HEK293 (cell line): ENCODE measurements around the gene TICRR.

Experiments
- CTCF ChIA-PET: fragments of 350-600 bp; formaldehyde crosslinking; extraction: SDS; loops from one replicate; lab custom pipeline; 2021; ENCODE audit warnings: antibody characterized with exemption; lab: Yijun Ruan, JAX
- POLR2A ChIA-PET: fragments of 300-600 bp; formaldehyde crosslinking; extraction: SDS; loops from one replicate; lab custom pipeline; 2020; ENCODE audit warnings: antibody characterized with exemption, inconsistent platforms; lab: Yijun Ruan, JAX
- H3K27ac ChIP-seq: fragments of 200-500 bp; sonication (Bioruptor generic); 2 replicates; pipeline ENCODE4 v1.5.1; 2014; ENCODE audit warnings: low read depth, low read length, control low read depth, inconsistent platforms; ENCODE audit errors: extremely low read depth
- H3K36me3 ChIP-seq, 2 experiments: fragments of 200-500 bp in 1 of 2; sonication (Bioruptor generic) in 1 of 2; 1 replicate in 1 of 2; 2 replicates in 1 of 2; pipeline ENCODE4 v1.5.1; 2014 to 2017; ENCODE audit warnings: inconsistent platforms in 2 of 2, low read length in 2 of 2; ENCODE audit not compliant: control insufficient read depth in 2 of 2, insufficient read depth in 1 of 2
- H3K4me1 ChIP-seq: fragments of 200-500 bp; sonication (Bioruptor generic); 2 replicates; pipeline ENCODE4 v1.5.1; 2014; ENCODE audit warnings: mild to moderate bottlenecking, low read length, inconsistent platforms; ENCODE audit not compliant: control insufficient read depth, insufficient read depth
- H3K4me3 ChIP-seq: 2 replicates; pipeline ENCODE4 v1.5.1; 2011; ENCODE audit warnings: low read depth, mild to moderate bottlenecking, control low read depth, low read length, moderate library complexity
- H3K9me3 ChIP-seq: fragments of 200-500 bp; sonication (Bioruptor generic); 2 replicates; pipeline ENCODE4 v1.5.1; 2014; ENCODE audit warnings: low read depth, low read length, inconsistent platforms; ENCODE audit not compliant: control insufficient read depth, insufficient read depth
- MZF1 ChIP-seq: fragments of 450-650 bp; formaldehyde crosslinking; IDR thresholded peaks from 2 replicates; pipeline ENCODE4 v1.5.1; 2017; ENCODE audit warnings: missing biosample characterization, missing genetic modification characterization, borderline replicate concordance
- YY1 ChIP-seq: fragments of 450-650 bp; formaldehyde crosslinking; IDR thresholded peaks from 2 replicates; pipeline ENCODE4 v1.5.1; 2018; ENCODE audit warnings: missing biosample characterization, missing genetic modification characterization
- ZNF112 ChIP-seq: fragments of 450-650 bp; formaldehyde crosslinking; IDR thresholded peaks from 2 replicates; pipeline ENCODE4 v1.5.0; 2017; ENCODE audit warnings: missing biosample characterization, missing genetic modification characterization
- ZNF221 ChIP-seq: fragments of 450-650 bp; formaldehyde crosslinking; IDR thresholded peaks from 2 replicates; pipeline ENCODE4 v1.5.1; 2017; ENCODE audit warnings: missing biosample characterization, missing genetic modification characterization, borderline replicate concordance
- ZNF324 ChIP-seq: fragments of 450-650 bp; formaldehyde crosslinking; IDR thresholded peaks from 2 replicates; pipeline ENCODE4 v1.5.1; 2016; ENCODE audit warnings: missing biosample characterization, missing genetic modification characterization
- ZNF394 ChIP-seq: fragments of 450-650 bp; formaldehyde crosslinking; IDR thresholded peaks from 2 replicates; pipeline ENCODE4 v1.5.1; 2016; ENCODE audit warnings: missing biosample characterization, missing genetic modification characterization, mild to moderate bottlenecking, moderate library complexity, borderline replicate concordance
- ZNF404 ChIP-seq: fragments of 450-650 bp; formaldehyde crosslinking; IDR thresholded peaks from 2 replicates; pipeline ENCODE4 v1.5.1; 2017; ENCODE audit warnings: missing biosample characterization, missing genetic modification characterization
- ZNF530 ChIP-seq: fragments of 450-650 bp; formaldehyde crosslinking; IDR thresholded peaks from 2 replicates; pipeline ENCODE4 v1.5.1; 2016; ENCODE audit warnings: low read depth, missing biosample characterization, missing genetic modification characterization
- ZNF560 ChIP-seq: fragments of 450-650 bp; formaldehyde crosslinking; IDR thresholded peaks from 2 replicates; pipeline ENCODE4 v1.5.1; 2017; ENCODE audit warnings: missing biosample characterization, missing genetic modification characterization, borderline replicate concordance
- ZNF600 ChIP-seq: fragments of 450-650 bp; formaldehyde crosslinking; IDR thresholded peaks from 2 replicates; pipeline ENCODE4 v1.5.1; 2016; ENCODE audit warnings: missing biosample characterization, missing genetic modification characterization
- ZNF747 ChIP-seq: fragments of 450-650 bp; formaldehyde crosslinking; IDR thresholded peaks from 2 replicates; pipeline ENCODE4 v1.5.1; 2016; ENCODE audit warnings: missing biosample characterization, missing genetic modification characterization
- ZNF777 ChIP-seq: fragments of 450-650 bp; formaldehyde crosslinking; IDR thresholded peaks from 2 replicates; pipeline ENCODE4 v1.5.1; 2017; ENCODE audit warnings: missing biosample characterization, missing genetic modification characterization, borderline replicate concordance
- ZNF785 ChIP-seq: fragments of 450-650 bp; formaldehyde crosslinking; IDR thresholded peaks from 2 replicates; pipeline ENCODE4 v1.5.1; 2016; ENCODE audit warnings: missing biosample characterization, missing genetic modification characterization
- TF ChIP-seq, protein P1 (sequence below): fragments of 450-650 bp; formaldehyde crosslinking; IDR thresholded peaks from 2 replicates; pipeline ENCODE4 v1.5.1; 2017; ENCODE audit warnings: missing biosample characterization, mild to moderate bottlenecking, missing genetic modification characterization, moderate library complexity
- TF ChIP-seq, protein P2 (sequence below): fragments of 450-650 bp; formaldehyde crosslinking; IDR thresholded peaks from 2 replicates; pipeline ENCODE4 v1.5.1; 2016; ENCODE audit warnings: missing biosample characterization, missing genetic modification characterization, low read depth
- TF ChIP-seq, protein P3 (sequence below): fragments of 450-650 bp; formaldehyde crosslinking; IDR thresholded peaks from 2 replicates; pipeline ENCODE4 v1.5.1; 2017; ENCODE audit warnings: missing biosample characterization, missing genetic modification characterization
- TF ChIP-seq, protein P4 (sequence below): fragments of 450-650 bp; formaldehyde crosslinking; IDR thresholded peaks from 2 replicates; pipeline ENCODE4 v1.5.1; 2016; ENCODE audit warnings: missing biosample characterization, missing genetic modification characterization, borderline replicate concordance
- TF ChIP-seq, protein P5 (sequence below): fragments of 450-650 bp; formaldehyde crosslinking; IDR thresholded peaks from 2 replicates; pipeline ENCODE4 v1.5.1; 2017; ENCODE audit warnings: missing biosample characterization, missing genetic modification characterization

The TICRR gene

DNA sequence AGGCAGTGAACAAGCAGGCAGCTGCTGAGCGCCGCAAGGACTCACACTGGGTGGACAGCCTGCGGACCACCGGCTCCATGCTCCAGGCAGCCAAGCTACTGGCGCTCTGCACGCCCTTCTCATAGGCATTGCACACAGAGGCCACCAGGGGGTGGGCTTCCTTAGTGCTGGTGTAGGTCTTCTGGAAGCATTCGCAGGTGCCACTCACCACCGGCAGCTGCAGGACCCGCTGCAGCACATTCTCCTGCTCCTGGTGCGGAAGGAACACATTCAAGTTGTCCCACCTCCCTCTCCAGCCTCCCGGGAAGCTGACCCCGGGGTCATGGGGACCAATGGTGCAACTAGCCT, 97.9 kb downstream of the TICRR start (continued):
- TF ChIP-seq MZF1 (tag by site-specific recombination) (no peak), ZNF560 (tag by site-specific recombination) (no peak), ZNF221 (tag by site-specific recombination) (no peak)

DNA sequence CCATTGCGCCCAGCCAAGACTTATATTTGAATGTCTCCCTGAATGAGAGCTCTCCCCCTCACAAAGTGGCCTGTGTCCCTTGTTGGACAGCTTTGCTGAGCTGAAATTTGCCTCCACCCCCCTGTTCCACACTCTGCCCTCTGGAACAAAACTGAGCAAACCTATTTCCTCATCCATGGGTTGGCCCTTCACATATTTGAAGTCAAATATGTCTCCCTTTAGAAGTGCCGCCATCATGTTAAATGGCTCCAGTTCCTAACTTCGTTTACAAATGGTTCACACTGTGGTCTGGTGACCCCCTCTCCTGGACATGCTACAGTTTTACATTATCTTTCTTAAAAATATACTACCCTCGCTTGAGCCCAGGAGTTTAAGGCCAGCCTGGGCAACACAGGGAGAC, 99.3 kb downstream of the TICRR start:
- Histone ChIP-seq H3K27ac (no peak overlapping the region), H3K9me3 (no peaks in the 10 kb centered on the region), H3K4me3 (no peak overlapping the region), H3K36me3 (no peaks in the 10 kb centered on the region), H3K4me1 (no peaks in the 10 kb centered on the region)
- CTCF ChIA-PET: interaction anchor here (2.3 to 5.0 kb wide), 3 partner anchors 12 to 27 kb away, joined by 12 to 31 read pairs (median 15); no protein-coding TSS in a partner anchor
- TF ChIP-seq YY1: no peak
- TF ChIP-seq ZNF747 (tag by site-specific recombination): no peak
- TF ChIP-seq MZF1 (tag by site-specific recombination): no peak
- TF ChIP-seq ZNF785 (tag by site-specific recombination): no peak
- TF ChIP-seq, protein P1, sequence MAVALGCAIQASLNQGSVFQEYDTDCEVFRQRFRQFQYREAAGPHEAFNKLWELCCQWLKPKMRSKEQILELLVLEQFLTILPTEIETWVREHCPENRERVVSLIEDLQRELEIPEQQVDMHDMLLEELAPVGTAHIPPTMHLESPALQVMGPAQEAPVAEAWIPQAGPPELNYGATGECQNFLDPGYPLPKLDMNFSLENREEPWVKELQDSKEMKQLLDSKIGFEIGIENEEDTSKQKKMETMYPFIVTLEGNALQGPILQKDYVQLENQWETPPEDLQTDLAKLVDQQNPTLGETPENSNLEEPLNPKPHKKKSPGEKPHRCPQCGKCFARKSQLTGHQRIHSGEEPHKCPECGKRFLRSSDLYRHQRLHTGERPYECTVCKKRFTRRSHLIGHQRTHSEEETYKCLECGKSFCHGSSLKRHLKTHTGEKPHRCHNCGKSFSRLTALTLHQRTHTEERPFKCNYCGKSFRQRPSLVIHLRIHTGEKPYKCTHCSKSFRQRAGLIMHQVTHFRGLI: no peak
- TF ChIP-seq, protein P2, sequence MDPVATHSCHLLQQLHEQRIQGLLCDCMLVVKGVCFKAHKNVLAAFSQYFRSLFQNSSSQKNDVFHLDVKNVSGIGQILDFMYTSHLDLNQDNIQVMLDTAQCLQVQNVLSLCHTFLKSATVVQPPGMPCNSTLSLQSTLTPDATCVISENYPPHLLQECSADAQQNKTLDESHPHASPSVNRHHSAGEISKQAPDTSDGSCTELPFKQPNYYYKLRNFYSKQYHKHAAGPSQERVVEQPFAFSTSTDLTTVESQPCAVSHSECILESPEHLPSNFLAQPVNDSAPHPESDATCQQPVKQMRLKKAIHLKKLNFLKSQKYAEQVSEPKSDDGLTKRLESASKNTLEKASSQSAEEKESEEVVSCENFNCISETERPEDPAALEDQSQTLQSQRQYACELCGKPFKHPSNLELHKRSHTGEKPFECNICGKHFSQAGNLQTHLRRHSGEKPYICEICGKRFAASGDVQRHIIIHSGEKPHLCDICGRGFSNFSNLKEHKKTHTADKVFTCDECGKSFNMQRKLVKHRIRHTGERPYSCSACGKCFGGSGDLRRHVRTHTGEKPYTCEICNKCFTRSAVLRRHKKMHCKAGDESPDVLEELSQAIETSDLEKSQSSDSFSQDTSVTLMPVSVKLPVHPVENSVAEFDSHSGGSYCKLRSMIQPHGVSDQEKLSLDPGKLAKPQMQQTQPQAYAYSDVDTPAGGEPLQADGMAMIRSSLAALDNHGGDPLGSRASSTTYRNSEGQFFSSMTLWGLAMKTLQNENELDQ (tag by site-specific recombination): no peak
- TF ChIP-seq, protein P3, sequence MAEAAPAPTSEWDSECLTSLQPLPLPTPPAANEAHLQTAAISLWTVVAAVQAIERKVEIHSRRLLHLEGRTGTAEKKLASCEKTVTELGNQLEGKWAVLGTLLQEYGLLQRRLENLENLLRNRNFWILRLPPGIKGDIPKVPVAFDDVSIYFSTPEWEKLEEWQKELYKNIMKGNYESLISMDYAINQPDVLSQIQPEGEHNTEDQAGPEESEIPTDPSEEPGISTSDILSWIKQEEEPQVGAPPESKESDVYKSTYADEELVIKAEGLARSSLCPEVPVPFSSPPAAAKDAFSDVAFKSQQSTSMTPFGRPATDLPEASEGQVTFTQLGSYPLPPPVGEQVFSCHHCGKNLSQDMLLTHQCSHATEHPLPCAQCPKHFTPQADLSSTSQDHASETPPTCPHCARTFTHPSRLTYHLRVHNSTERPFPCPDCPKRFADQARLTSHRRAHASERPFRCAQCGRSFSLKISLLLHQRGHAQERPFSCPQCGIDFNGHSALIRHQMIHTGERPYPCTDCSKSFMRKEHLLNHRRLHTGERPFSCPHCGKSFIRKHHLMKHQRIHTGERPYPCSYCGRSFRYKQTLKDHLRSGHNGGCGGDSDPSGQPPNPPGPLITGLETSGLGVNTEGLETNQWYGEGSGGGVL (tag by site-specific recombination): no peak
- TF ChIP-seq, protein P4, sequence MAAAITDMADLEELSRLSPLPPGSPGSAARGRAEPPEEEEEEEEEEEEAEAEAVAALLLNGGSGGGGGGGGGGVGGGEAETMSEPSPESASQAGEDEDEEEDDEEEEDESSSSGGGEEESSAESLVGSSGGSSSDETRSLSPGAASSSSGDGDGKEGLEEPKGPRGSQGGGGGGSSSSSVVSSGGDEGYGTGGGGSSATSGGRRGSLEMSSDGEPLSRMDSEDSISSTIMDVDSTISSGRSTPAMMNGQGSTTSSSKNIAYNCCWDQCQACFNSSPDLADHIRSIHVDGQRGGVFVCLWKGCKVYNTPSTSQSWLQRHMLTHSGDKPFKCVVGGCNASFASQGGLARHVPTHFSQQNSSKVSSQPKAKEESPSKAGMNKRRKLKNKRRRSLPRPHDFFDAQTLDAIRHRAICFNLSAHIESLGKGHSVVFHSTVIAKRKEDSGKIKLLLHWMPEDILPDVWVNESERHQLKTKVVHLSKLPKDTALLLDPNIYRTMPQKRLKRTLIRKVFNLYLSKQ (tag by site-specific recombination): no peak
- no peak for TF ChIP-seq ZNF777 (tag by site-specific recombination)
- no peak for TF ChIP-seq ZNF600 (tag by site-specific recombination)
- no peak for TF ChIP-seq ZNF324 (tag by site-specific recombination)
- no peak for TF ChIP-seq ZNF112 (tag by site-specific recombination)
- TF ChIP-seq ZNF404 (tag by site-specific recombination): no peak
- no peak for TF ChIP-seq ZNF394
- TF ChIP-seq, protein P5, sequence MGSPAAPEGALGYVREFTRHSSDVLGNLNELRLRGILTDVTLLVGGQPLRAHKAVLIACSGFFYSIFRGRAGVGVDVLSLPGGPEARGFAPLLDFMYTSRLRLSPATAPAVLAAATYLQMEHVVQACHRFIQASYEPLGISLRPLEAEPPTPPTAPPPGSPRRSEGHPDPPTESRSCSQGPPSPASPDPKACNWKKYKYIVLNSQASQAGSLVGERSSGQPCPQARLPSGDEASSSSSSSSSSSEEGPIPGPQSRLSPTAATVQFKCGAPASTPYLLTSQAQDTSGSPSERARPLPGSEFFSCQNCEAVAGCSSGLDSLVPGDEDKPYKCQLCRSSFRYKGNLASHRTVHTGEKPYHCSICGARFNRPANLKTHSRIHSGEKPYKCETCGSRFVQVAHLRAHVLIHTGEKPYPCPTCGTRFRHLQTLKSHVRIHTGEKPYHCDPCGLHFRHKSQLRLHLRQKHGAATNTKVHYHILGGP (tag by site-specific recombination): no peak
- TF ChIP-seq ZNF530 (tag by site-specific recombination): no peak
- POLR2A ChIA-PET: no interaction called here
